AG04450 (cell line): ENCODE results near the gene AGT. TPM values are rescaled to one million over a fixed set of nuclear protein-coding genes. Genes with fewer than 3 reads are reported as not detected.

Experiments used
- CTCF ChIA-PET: fragments of 300-600, 350-600 bp; formaldehyde crosslinking; extraction: SDS; loops from one replicate; lab custom pipeline; 2022; ENCODE audit warnings: antibody characterized with exemption, inconsistent platforms; lab: Charles Lee
- POLR2A ChIA-PET: fragments of 350-600 bp; formaldehyde crosslinking; extraction: SDS; loops from one replicate; lab custom pipeline; 2021; ENCODE audit warnings: antibody characterized with exemption, inconsistent platforms; lab: Yijun Ruan, JAX
- DNase-seq: peaks from one replicate; pipeline ENCODE4 v3.0.0-alpha.2; 2011; ENCODE audit warnings: low read depth, low spot score
- H3K27ac ChIP-seq: one replicate; pipeline ENCODE4 v1.5.1; 2012; ENCODE audit warnings: low read depth, low read length, control low read depth
- H3K27me3 ChIP-seq: one replicate; pipeline ENCODE4 v1.6.0; 2012; ENCODE audit warnings: low read length; ENCODE audit not compliant: control insufficient read depth, insufficient read depth
- H3K4me3 ChIP-seq: 2 replicates; pipeline ENCODE4 v1.5.1; 2011; ENCODE audit warnings: mild to moderate bottlenecking, low read depth, low read length, control low read depth
- H3K9me3 ChIP-seq: 2 replicates; pipeline ENCODE4 v1.5.1; 2012; ENCODE audit warnings: low read length; ENCODE audit not compliant: control insufficient read depth, insufficient read depth
- CTCF ChIP-seq: IDR thresholded peaks from 2 replicates; pipeline ENCODE4 v1.5.1; 2011; ENCODE audit warnings: low read depth, low read length, control low read depth, inconsistent platforms
- polyA plus RNA-seq: library from polyadenylated mRNA; depleted of rRNA; stranded (reverse); fragments of >200 nt; gene quantifications from 2 replicates; pipeline ENCODE4 v1.2.3, GENCODE V29; 2011

Gene AGT
- polyA plus RNA-seq, 1 experiment = 6.2 TPM

- no peak for DNase-seq
- Histone ChIP-seq H3K9me3 (no peaks in the 10 kb centered on the region), H3K27ac (no peak overlapping the region), H3K4me3 (no peak overlapping the region), H3K27me3 (no peaks in the 10 kb centered on the region)
- ChIA-PET POLR2A (no interaction called here), CTCF (interaction anchor here (0.6 to 1.0 kb wide), 2 partner anchors 94 to 241 kb away, joined by 4 to 5 read pairs; no protein-coding TSS in a partner anchor)
- TF ChIP-seq CTCF = no peak
These were observed 34.7 kb downstream of the AGT start for GRCh38 chr1:230679192-230679591.

GRCh38 chr1:230677200-230677599 is 36.7 kb downstream of the AGT start:
- no peak overlapping the region for H3K27ac ChIP-seq
- DNase-seq = no peak
- ChIA-PET POLR2A (no interaction called here), CTCF (no interaction called here)
- no peaks in the 10 kb centered on the region for H3K27me3 ChIP-seq
- H3K4me3 ChIP-seq = no peak overlapping the region
- TF ChIP-seq CTCF = no peak
- no peaks in the 10 kb centered on the region for H3K9me3 ChIP-seq

- ChIA-PET CTCF (interaction anchor here (1.6 kb wide), 1 partner anchor 31 kb away, joined by 4 read pairs; no protein-coding TSS in a partner anchor), POLR2A (no interaction called here)
These were observed 39.3 kb downstream of the AGT start for GRCh38 chr1:230674581-230674980.

GRCh38 chr1:230669543-230669942 is 44.4 kb downstream of the AGT start:
- ChIA-PET CTCF (interaction anchor here (1.3 to 1.4 kb wide), 2 partner anchors 27 to 28 kb away, joined by 3 read pairs; no protein-coding TSS in a partner anchor), POLR2A (no interaction called here)
- DNase-seq = no peak
- H3K27ac ChIP-seq = no peak overlapping the region
- H3K9me3 ChIP-seq = no peaks in the 10 kb centered on the region
- H3K4me3 ChIP-seq = no peak overlapping the region
- no peak for TF ChIP-seq CTCF
- no peaks in the 10 kb centered on the region for H3K27me3 ChIP-seq

More at GRCh38 chr1:230674581-230674980, 39.3 kb downstream of the AGT start:
- TF ChIP-seq CTCF = no peak
- Histone ChIP-seq H3K9me3 (no peaks in the 10 kb centered on the region), H3K27me3 (no peaks in the 10 kb centered on the region), H3K27ac (no peak overlapping the region), H3K4me3 (no peak overlapping the region)
- DNase-seq = no peak

- no peaks in the 10 kb centered on the region for H3K9me3 ChIP-seq
- no peak for TF ChIP-seq CTCF
- ChIA-PET POLR2A (no interaction called here), CTCF (interaction anchor here (1.3 to 1.4 kb wide), 2 partner anchors 25 to 27 kb away, joined by 3 read pairs; no protein-coding TSS in a partner anchor)
- no peaks in the 10 kb centered on the region for H3K27me3 ChIP-seq
- DNase-seq = no peak
- H3K27ac ChIP-seq = no peak overlapping the region
- H3K4me3 ChIP-seq = no peak overlapping the region
These were observed 45.7 kb downstream of the AGT start for GRCh38 chr1:230668227-230668626.
